T-cell (primary cell): ENCODE measurements around the gene SERPINB10. TPM values are rescaled to one million over a fixed set of nuclear protein-coding genes. Genes with fewer than 3 reads are reported as not detected.
"Not testable (repeated sequence)": the region's sequence is repeated elsewhere in the genome, so short reads cannot be mapped to it uniquely, and the experiment has no call there.

Experiments
- ATAC-seq, 4 experiments: fragments of 200-7000 bp in 3 of 4; fragments of 150-1000 bp in 1 of 4; cut with Tn5 transposase; replicated peaks in 1 of 4; 1 replicate in 3 of 4; 2 replicates in 1 of 4; pipeline ENCODE4 v1.10.0; 2021; ENCODE audit warnings: moderate library complexity in 3 of 4, mild to moderate bottlenecking in 2 of 4, moderate number of reproducible peaks in 1 of 4
- CTCF ChIA-PET, 2 donors: fragments of 300-600 bp; sonication (Branson Sonifier 250); formaldehyde crosslinking; loops; one replicate each; lab custom pipeline; 2022; ENCODE audit warnings: antibody characterized with exemption in 2 of 2; lab: Charles Lee
- POLR2A ChIA-PET, 2 donors: fragments of 300-600 bp; sonication (Branson Sonifier 250); formaldehyde crosslinking; loops; one replicate each; lab custom pipeline; 2022; ENCODE audit warnings: antibody characterized with exemption in 2 of 2; lab: Charles Lee
- DNase-seq, 35 experiments: peaks; one replicate each; pipeline versions ENCODE4 v3.0.0 to v3.0.0-alpha.2; 2013 to 2023
- H3K27ac ChIP-seq: one replicate; pipeline ENCODE4 v1.5.1; 2013; ENCODE audit warnings: low read length
- H3K27me3 ChIP-seq, 2 experiments: replicated peaks in 1 of 2; 1 replicate in 1 of 2; 2 replicates in 1 of 2; pipeline versions ENCODE4 v1.6.1 to v1.7.0; 2013; ENCODE audit warnings: low read length in 1 of 2, mixed read lengths in 1 of 2; ENCODE audit not compliant: control insufficient read depth in 2 of 2, insufficient read depth in 2 of 2; ENCODE audit errors: extremely low read depth in 1 of 2
- H3K36me3 ChIP-seq, 2 donors: 1 replicate in 1 of 2; 2 replicates in 1 of 2; pipeline versions ENCODE4 v1.6.1 to v1.7.0; 2013; ENCODE audit warnings: low read length in 1 of 2; ENCODE audit not compliant: control insufficient read depth in 2 of 2, insufficient read depth in 1 of 2; ENCODE audit errors: extremely low read depth in 1 of 2
- H3K4me1 ChIP-seq, 2 experiments: 1 replicate in 1 of 2; 2 replicates in 1 of 2; pipeline versions ENCODE4 v1.6.1 to v1.7.0; 2013; ENCODE audit warnings: low read length in 2 of 2, mixed read lengths in 1 of 2; ENCODE audit not compliant: insufficient read depth in 2 of 2, control insufficient read depth in 1 of 2; ENCODE audit errors: extremely low read depth in 1 of 2
- H3K4me3 ChIP-seq, 2 donors: 1 replicate in 1 of 2; 2 replicates in 1 of 2; pipeline versions ENCODE4 v1.5.1 to v1.7.0; 2013; ENCODE audit warnings: mild to moderate bottlenecking in 2 of 2, low read length in 1 of 2, moderate library complexity in 1 of 2; ENCODE audit not compliant: control insufficient read depth in 1 of 2; ENCODE audit errors: extremely low read depth in 1 of 2
- H3K9me3 ChIP-seq: 2 replicates; pipeline ENCODE4 v1.7.0; 2013
- H3K27ac Mint-ChIP-seq, 2 donors: one replicate each; pipeline ENCODE4 v1.8.0; 2020 to 2021; ENCODE audit warnings: mild to moderate bottlenecking in 2 of 2, mixed read lengths in 2 of 2
- H3K27me3 Mint-ChIP-seq, 2 donors: one replicate each; pipeline ENCODE4 v1.8.0; 2021 to 2022; ENCODE audit warnings: mixed read lengths in 2 of 2
- H3K36me3 Mint-ChIP-seq: one replicate; pipeline ENCODE4 v1.8.0; 2021; ENCODE audit warnings: mixed read lengths
- H3K4me1 Mint-ChIP-seq, 3 donors: one replicate each; pipeline ENCODE4 v1.8.0; 2020 to 2022; ENCODE audit warnings: mixed read lengths in 3 of 3, mild to moderate bottlenecking in 1 of 3
- H3K4me3 Mint-ChIP-seq, 3 donors: one replicate each; pipeline ENCODE4 v1.8.0; 2020 to 2022; ENCODE audit warnings: mild to moderate bottlenecking in 3 of 3, mixed read lengths in 3 of 3, moderate library complexity in 3 of 3
- H3K9me3 Mint-ChIP-seq, 3 donors: one replicate each; pipeline ENCODE4 v1.8.0; 2020 to 2022; ENCODE audit warnings: mixed read lengths in 3 of 3
- WGBS: methylation state at CpG from one replicate; pipeline ENCODE4 v1.1.5; 2013; ENCODE audit warnings: missing lambda C conversion rate; ENCODE audit not compliant: insufficient coverage; 5-methylcytosine and 5-hydroxymethylcytosine counted together
- total RNA-seq, 35 experiments: library from RNA in 6 of 35; stranded (reverse) in 6 of 35; fragments of 120-200 nt in 1 of 35; gene quantifications; one replicate each; pipeline versions ENCODE4 v1.2.1 to v1.2.4 and lab custom pipeline; 2013 to 2026

The SERPINB10 gene
- total RNA-seq, 5 donors from 2014 or later (not counting 1 experiment from before 2014, with no cell fraction given): not detected

DNA sequence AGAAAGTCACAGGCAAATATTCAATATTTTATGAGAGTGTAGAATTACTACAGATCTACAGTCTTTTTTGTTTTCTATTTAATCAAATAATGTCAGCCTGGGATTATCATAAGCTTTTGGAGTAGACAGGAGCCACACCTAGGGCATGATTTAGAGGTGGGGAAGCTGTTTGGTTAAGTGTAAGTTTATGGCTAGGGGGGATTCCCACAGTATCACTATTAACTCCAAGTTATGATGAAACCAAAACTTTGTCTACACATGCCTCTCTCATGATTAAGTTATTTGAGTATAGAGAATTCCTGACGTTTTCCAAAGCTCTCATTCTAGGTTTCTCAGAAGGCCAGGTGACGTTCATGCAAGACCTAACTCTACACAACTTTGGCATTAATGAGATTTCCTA is 2.1 kb downstream of the SERPINB10 start:
- POLR2A ChIA-PET: no interaction called here
- Histone ChIP-seq H3K4me3 (no peak overlapping the region), H3K27me3 (peaks cover 0 to 2% of the 10 kb centered on the region in 2 experiments), H3K4me1 (no peaks in the 10 kb centered on the region), H3K9me3 (no peaks in the 10 kb centered on the region), H3K27ac (no peak overlapping the region), H3K36me3 (no peaks in the 10 kb centered on the region)
- no peaks in the 10 kb centered on the region for H3K9me3 Mint-ChIP-seq
- CTCF ChIA-PET: no interaction called here
- no CpG with 5 or more reads among the region's 2 CpGs for WGBS
- H3K4me1 Mint-ChIP-seq: no peaks in the 10 kb centered on the region
- no peak overlapping the region for H3K4me3 Mint-ChIP-seq
- no peak for DNase-seq
- no peaks in the 10 kb centered on the region for H3K36me3 Mint-ChIP-seq
- peaks cover 24 to 31% of the 10 kb centered on the region in 2 donors for H3K27me3 Mint-ChIP-seq
- no peak for ATAC-seq
- H3K27ac Mint-ChIP-seq: no peak overlapping the region

DNA sequence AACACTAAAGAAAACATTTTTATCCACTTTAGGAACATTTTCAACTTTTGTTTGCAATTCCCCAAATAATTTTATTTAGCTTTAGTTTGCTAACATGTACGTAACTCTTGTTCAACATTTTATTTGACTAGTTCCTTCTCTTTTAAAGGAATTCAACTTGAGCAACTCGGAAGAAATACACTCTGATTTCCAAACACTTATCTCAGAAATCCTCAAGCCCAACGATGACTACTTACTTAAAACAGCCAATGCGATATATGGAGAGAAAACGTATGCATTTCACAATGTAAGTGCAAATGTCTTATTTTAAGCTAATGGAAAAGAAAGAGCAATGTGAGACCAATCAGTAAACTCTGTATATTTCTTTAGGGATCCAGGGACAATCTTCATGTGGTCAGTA is 10.1 kb downstream of the SERPINB10 start:
- no peaks in the 10 kb centered on the region for H3K9me3 Mint-ChIP-seq
- H3K36me3 ChIP-seq: no peaks in the 10 kb centered on the region
- H3K4me1 Mint-ChIP-seq: no peaks in the 10 kb centered on the region
- H3K27me3 ChIP-seq: no peaks in the 10 kb centered on the region
- 70% methylated on average over 2 of the region's 5 CpGs for WGBS
- peaks cover 37 to 39% of the 10 kb centered on the region in 2 donors for H3K27me3 Mint-ChIP-seq
- H3K27ac ChIP-seq: no peak overlapping the region
- no peaks in the 10 kb centered on the region for H3K4me1 ChIP-seq
- no peak overlapping the region for H3K27ac Mint-ChIP-seq
- ATAC-seq (no peak), DNase-seq (no peak)
- no peak overlapping the region for H3K4me3 Mint-ChIP-seq
- ChIA-PET POLR2A (no interaction called here), CTCF (no interaction called here)
- no peaks in the 10 kb centered on the region for H3K36me3 Mint-ChIP-seq
- no peaks in the 10 kb centered on the region for H3K9me3 ChIP-seq
- no peak overlapping the region for H3K4me3 ChIP-seq

DNA sequence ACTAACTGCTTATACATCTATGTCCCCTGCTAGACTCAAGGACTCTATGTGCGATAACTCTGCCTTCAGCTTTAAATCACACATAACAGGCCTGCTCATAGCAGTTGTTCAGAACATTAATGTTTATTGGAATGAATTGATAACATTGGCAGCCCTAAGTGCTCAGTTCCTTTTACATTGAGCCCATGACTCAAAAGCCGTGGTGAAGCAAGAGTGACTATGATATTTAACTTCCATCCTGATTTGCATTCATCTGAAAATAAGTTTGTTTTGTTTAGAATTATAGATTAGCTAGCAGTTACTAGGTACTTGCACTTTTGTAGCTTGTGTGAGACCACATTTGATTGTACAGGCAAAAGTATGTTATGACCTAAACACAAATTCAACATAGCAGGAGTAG is 14.3 kb downstream of the SERPINB10 start:
- no peaks in the 10 kb centered on the region for H3K36me3 Mint-ChIP-seq
- Histone ChIP-seq H3K27ac (no peak overlapping the region), H3K36me3 (no peaks in the 10 kb centered on the region), H3K9me3 (no peaks in the 10 kb centered on the region), H3K4me3 (no peak overlapping the region), H3K27me3 (no peaks in the 10 kb centered on the region), H3K4me1 (no peaks in the 10 kb centered on the region)
- H3K4me1 Mint-ChIP-seq: no peaks in the 10 kb centered on the region
- no peak overlapping the region for H3K27ac Mint-ChIP-seq
- ChIA-PET CTCF (interaction anchor here in 1 of 2 donors (0.9 kb wide), 1 partner anchor 404 kb away, joined by 4 read pairs; no protein-coding TSS in a partner anchor), POLR2A (no interaction called here)
- ATAC-seq (no peak), DNase-seq (no peak)
- no CpG with 5 or more reads among the region's 2 CpGs for WGBS
- no peaks in the 10 kb centered on the region for H3K9me3 Mint-ChIP-seq
- H3K4me3 Mint-ChIP-seq: no peak overlapping the region
- H3K27me3 Mint-ChIP-seq: peaks cover 35 to 49% of the 10 kb centered on the region in 2 donors

DNA sequence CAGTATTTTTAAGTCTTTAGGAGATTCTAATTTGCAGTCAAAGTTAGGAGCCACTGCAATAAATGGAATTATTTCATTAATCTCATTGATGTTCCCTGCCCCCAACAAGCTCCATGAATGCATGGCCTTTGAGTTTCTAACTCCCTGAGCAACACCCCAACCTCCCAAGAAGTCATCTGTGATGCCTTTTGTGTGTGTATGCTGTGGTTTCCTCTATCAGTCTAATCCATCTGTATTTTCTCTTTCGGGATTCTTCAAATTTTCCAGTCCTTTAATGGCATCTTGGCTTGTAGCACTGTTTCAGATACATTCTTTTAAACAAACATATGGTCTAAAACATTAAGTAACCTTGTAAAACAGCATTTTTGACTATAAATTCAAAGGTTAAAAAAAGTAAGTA is 16.8 kb downstream of the SERPINB10 start:
- no peaks in the 10 kb centered on the region for H3K9me3 ChIP-seq
- H3K36me3 ChIP-seq: no peaks in the 10 kb centered on the region
- no peaks in the 10 kb centered on the region for H3K27me3 ChIP-seq
- no peaks in the 10 kb centered on the region for H3K36me3 Mint-ChIP-seq
- POLR2A ChIA-PET: no interaction called here
- DNase-seq: no peak
- no peak overlapping the region for H3K27ac ChIP-seq
- CTCF ChIA-PET: interaction anchor here in 1 of 2 donors (0.6 kb wide), 1 partner anchor 9 kb away, joined by 3 read pairs; no protein-coding TSS in a partner anchor
- no peaks in the 10 kb centered on the region for H3K9me3 Mint-ChIP-seq
- H3K4me3 Mint-ChIP-seq: no peak overlapping the region
- H3K4me3 ChIP-seq: no peak overlapping the region
- no peak for ATAC-seq
- no peaks in the 10 kb centered on the region for H3K4me1 ChIP-seq
- H3K27me3 Mint-ChIP-seq: peaks cover 27 to 38% of the 10 kb centered on the region in 2 donors
- H3K4me1 Mint-ChIP-seq: no peaks in the 10 kb centered on the region
- WGBS: no CpG with 5 or more reads among the region's 1 CpG
- no peak overlapping the region for H3K27ac Mint-ChIP-seq

DNA sequence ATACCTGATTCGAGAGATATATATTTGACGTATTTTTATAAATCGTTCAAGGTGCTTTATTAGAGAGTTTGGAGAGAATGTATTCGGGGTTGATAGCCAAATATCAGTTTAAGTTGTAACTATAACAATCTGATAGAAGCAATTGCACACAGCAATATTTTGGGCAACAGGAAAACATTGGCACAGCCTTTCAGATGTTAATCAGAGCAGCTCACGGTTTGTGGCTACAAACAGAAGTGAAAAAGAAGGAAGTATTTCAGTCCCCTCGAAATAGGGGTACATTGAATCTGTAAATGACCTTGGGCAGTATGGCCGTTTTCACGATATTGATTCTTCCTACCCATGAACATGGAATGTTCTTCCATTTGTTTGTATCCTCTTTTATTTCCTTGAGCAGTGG is 20.6 kb downstream of the SERPINB10 start:
- H3K27me3 Mint-ChIP-seq: peaks cover 15 to 33% of the 10 kb centered on the region in 2 donors
- CTCF ChIA-PET: no interaction called here
- H3K27ac Mint-ChIP-seq: no peak overlapping the region
- H3K27ac ChIP-seq: no peak overlapping the region
- H3K36me3 ChIP-seq: no peaks in the 10 kb centered on the region
- no peaks in the 10 kb centered on the region for H3K4me1 ChIP-seq
- no peak overlapping the region for H3K4me3 ChIP-seq
- no peak for DNase-seq
- no peak for ATAC-seq
- no peaks in the 10 kb centered on the region for H3K9me3 ChIP-seq
- H3K4me3 Mint-ChIP-seq: no peak overlapping the region
- no peaks in the 10 kb centered on the region for H3K4me1 Mint-ChIP-seq
- H3K9me3 Mint-ChIP-seq: no peaks in the 10 kb centered on the region
- POLR2A ChIA-PET: no interaction called here
- H3K36me3 Mint-ChIP-seq: no peaks in the 10 kb centered on the region
- H3K27me3 ChIP-seq: no peaks in the 10 kb centered on the region
- WGBS: no CpG with 5 or more reads among the region's 8 CpGs

DNA sequence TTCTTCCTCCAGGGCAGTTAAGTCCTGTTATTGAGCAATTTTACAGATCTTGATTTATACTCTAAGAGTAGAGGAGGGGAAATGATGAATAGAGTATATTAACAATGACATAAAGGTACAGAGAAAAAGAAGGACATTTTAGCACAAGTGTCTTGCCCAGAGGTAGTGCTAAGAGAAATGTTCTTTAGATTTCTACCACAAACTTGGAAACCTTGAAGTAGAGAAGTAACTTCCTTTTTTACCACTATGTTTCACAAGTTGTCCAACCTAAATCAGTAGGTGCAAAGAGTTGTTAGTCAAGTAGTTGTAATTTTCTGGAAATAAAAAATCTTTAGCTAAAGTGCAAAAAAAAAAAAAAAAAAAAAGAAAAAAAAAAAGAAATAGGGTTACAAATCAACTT is 21.6 kb downstream of the SERPINB10 start:
- H3K27me3 Mint-ChIP-seq: peaks cover 11 to 26% of the 10 kb centered on the region in 2 donors
- H3K36me3 Mint-ChIP-seq, ATAC-seq, H3K4me3 ChIP-seq, H3K27ac ChIP-seq, DNase-seq, H3K27me3 ChIP-seq, H3K27ac Mint-ChIP-seq, H3K36me3 ChIP-seq, H3K4me1 ChIP-seq, POLR2A ChIA-PET, H3K4me3 Mint-ChIP-seq, H3K9me3 Mint-ChIP-seq, H3K4me1 Mint-ChIP-seq, H3K9me3 ChIP-seq: not testable (repeated sequence)
- CTCF ChIA-PET: interaction anchor here in 1 of 2 donors (0.5 kb wide), 1 partner anchor 79 kb away, joined by 3 read pairs; no protein-coding TSS in a partner anchor
